HG03520 (cell line): ENCODE measurements around the gene SKAP2.

ENCODE experiments used
- ATAC-seq: cut with Tn5 transposase; IDR thresholded peaks from one replicate; pipeline ENCODE4 v1.9.1; 2021; ENCODE audit warnings: mild to moderate bottlenecking, moderate library complexity; ENCODE audit not compliant: unreplicated experiment

Gene SKAP2

GRCh38 chr7:26670290-26670689, 194.1 kb downstream of the SKAP2 start:
- ATAC-seq: no peak

GRCh38 chr7:26668821-26669220, 195.6 kb downstream of the SKAP2 start:
- no peak for ATAC-seq

- ATAC-seq: no peak
Observed at GRCh38 chr7:26667514-26668133, 196.8 kb downstream of the SKAP2 start.

- ATAC-seq: no peak
Observed at GRCh38 chr7:26664735-26665416, 199.5 kb downstream of the SKAP2 start.

- ATAC-seq: no peak
Observed at GRCh38 chr7:26664274-26664673, 200.1 kb downstream of the SKAP2 start.

GRCh38 chr7:26663874-26664273, 200.5 kb downstream of the SKAP2 start:
- ATAC-seq: no peak

- ATAC-seq: no peak
Observed at GRCh38 chr7:26662646-26663045, 201.7 kb downstream of the SKAP2 start.

- no peak for ATAC-seq
Observed at GRCh38 chr7:26659121-26659520, 205.3 kb downstream of the SKAP2 start.

GRCh38 chr7:26658389-26659084, 205.9 kb downstream of the SKAP2 start:
- ATAC-seq: no peak

GRCh38 chr7:26657686-26658388, 206.6 kb downstream of the SKAP2 start:
- no peak for ATAC-seq

GRCh38 chr7:26657206-26657641, 207.2 kb downstream of the SKAP2 start:
- no peak for ATAC-seq

- ATAC-seq: no peak
Observed at GRCh38 chr7:26656735-26657134, 207.7 kb downstream of the SKAP2 start.

- no peak for ATAC-seq
Observed at GRCh38 chr7:26655781-26656180, 208.6 kb downstream of the SKAP2 start.

- no peak for ATAC-seq
Observed at GRCh38 chr7:26653430-26654399, 210.7 kb downstream of the SKAP2 start.

GRCh38 chr7:26652401-26653100, 211.8 kb downstream of the SKAP2 start:
- ATAC-seq: no peak

GRCh38 chr7:26650103-26650502, 214.3 kb downstream of the SKAP2 start:
- ATAC-seq: no peak

GRCh38 chr7:26649388-26649787, 215.0 kb downstream of the SKAP2 start:
- ATAC-seq: no peak

- ATAC-seq: no peak
Observed at GRCh38 chr7:26648554-26648953, 215.8 kb downstream of the SKAP2 start.

- no peak for ATAC-seq
Observed at GRCh38 chr7:26646336-26647048, 217.9 kb downstream of the SKAP2 start.
